Gastrocnemius medialis (tissue), 4 donors: ENCODE measurements around the gene MAEA. TPM values are rescaled to one million over a fixed set of nuclear protein-coding genes. Genes with fewer than 3 reads are reported as not detected.

ENCODE experiments used
- ATAC-seq, 2 donors: fragments of 150-250 bp; one replicate each; pipeline ENCODE4 v1.9.1; 2016
- DNase-seq, 2 donors: peaks; one replicate each; pipeline ENCODE4 v3.0.0-alpha.2; 2019
- H3K27ac ChIP-seq, 4 donors: fragments of 200-600 bp; sonication (generic); 1 replicate in 1 of 4; 2 replicates in 3 of 4; pipeline ENCODE4 v1.5.1; 2016 to 2018; ENCODE audit warnings: mild to moderate bottlenecking in 2 of 4, moderate library complexity in 1 of 4
- H3K27me3 ChIP-seq, 3 donors: fragments of 200-600 bp; sonication (generic) in 2 of 3; 1 replicate in 1 of 3; 2 replicates in 2 of 3; pipeline versions ENCODE4 v1.5.1 to v1.6.0; 2016 to 2019; ENCODE audit warnings: mild to moderate bottlenecking in 1 of 3, moderate library complexity in 1 of 3
- H3K36me3 ChIP-seq, 2 donors: fragments of 200-600 bp; sonication (generic) in 1 of 2; one replicate each; pipeline ENCODE4 v1.5.1; 2017 to 2018
- H3K4me1 ChIP-seq, 2 donors: fragments of 200-600 bp; sonication (generic) in 1 of 2; one replicate each; pipeline ENCODE4 v1.5.1; 2016 to 2017; ENCODE audit warnings: mild to moderate bottlenecking in 2 of 2
- H3K4me3 ChIP-seq, 4 donors: fragments of 200-600 bp; sonication (generic) in 3 of 4; 1 replicate in 1 of 4; 2 replicates in 3 of 4; pipeline ENCODE4 v1.5.1; 2016 to 2019; ENCODE audit warnings: mild to moderate bottlenecking in 2 of 4
- H3K9me3 ChIP-seq, 3 donors: fragments of 200-600 bp; sonication (generic) in 2 of 3; 1 replicate in 1 of 3; 2 replicates in 2 of 3; pipeline ENCODE4 v1.5.1; 2016 to 2019
- POLR2A ChIP-seq, 2 donors: fragments of 450-650 bp; IDR thresholded peaks; one replicate each; pipeline ENCODE4 v1.6.1; 2017; ENCODE audit warnings: antibody characterized with exemption in 2 of 2, mild to moderate bottlenecking in 2 of 2, moderate library complexity in 2 of 2
- in situ Hi-C, 4 donors: fragments of 200-750 bp; cut with MboI; loops; one replicate each; pipeline versions ENCODE4 v1.15.0 to v1.8.0; 2017; ENCODE audit warnings: low sequenced_read_pairs in 4 of 4
- intact Hi-C: fragments of 100-400 bp; cut with DNase I; formaldehyde crosslinking; loops from one replicate; pipeline ENCODE4 v1.15.1; 2023; ENCODE audit warnings: low total_unique reads
- total RNA-seq, 4 donors: library from RNA; depleted of rRNA; stranded (reverse); fragments of >200 nt; gene quantifications; one replicate each; pipeline versions ENCODE4 v1.1.0 to v1.2.3, GENCODE V29; 2016
- TF ChIP-seq, protein P1 (sequence below), 5 experiments: fragments of 450-650 bp in 3 of 5; fragments of 200-600 bp in 2 of 5; sonication (generic) in 2 of 5; IDR thresholded peaks in 4 of 5; conservative IDR thresholded peaks in 1 of 5; 1 replicate in 4 of 5; 2 replicates in 1 of 5; pipeline ENCODE4 v1.5.1; 2016 to 2019; ENCODE audit warnings: antibody characterized with exemption in 5 of 5, mild to moderate bottlenecking in 3 of 5, moderate library complexity in 3 of 5

Gene MAEA
- total RNA-seq, 4 donors from 2014 or later = 30.0 to 42.7 (median 34.3) TPM

DNA sequence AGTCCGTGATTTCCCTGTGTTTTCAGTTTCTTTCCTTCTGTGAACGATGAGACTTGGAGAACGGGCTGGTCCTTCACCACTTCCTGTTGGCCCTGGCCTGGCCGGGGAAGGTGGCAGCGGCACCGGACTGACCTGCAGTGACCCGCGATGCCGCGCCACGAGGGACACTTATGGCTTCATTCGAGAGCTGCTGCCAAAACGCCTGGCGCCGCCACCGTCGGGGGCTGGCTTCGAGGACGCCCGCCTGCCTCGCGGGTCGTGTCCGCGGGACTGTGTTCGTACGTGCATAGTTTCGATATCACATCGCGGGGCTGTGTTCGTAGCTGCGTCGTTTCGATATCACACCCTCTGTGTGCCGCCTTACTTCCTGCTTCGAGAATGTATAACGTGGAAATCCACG is 49.8 kb downstream of the MAEA start:
- intact Hi-C loops (no loop called here), in situ Hi-C loops (no loop called here)
- Histone ChIP-seq H3K9me3 (no peaks in the 10 kb centered on the region), H3K27ac (no peak overlapping the region), H3K27me3 (no peaks in the 10 kb centered on the region), H3K36me3 (peaks cover 6 to 53% of the 10 kb centered on the region in 2 donors), H3K4me1 (no peaks in the 10 kb centered on the region), H3K4me3 (no peak overlapping the region)
- DNase-seq = no peak
- TF ChIP-seq, protein P1, sequence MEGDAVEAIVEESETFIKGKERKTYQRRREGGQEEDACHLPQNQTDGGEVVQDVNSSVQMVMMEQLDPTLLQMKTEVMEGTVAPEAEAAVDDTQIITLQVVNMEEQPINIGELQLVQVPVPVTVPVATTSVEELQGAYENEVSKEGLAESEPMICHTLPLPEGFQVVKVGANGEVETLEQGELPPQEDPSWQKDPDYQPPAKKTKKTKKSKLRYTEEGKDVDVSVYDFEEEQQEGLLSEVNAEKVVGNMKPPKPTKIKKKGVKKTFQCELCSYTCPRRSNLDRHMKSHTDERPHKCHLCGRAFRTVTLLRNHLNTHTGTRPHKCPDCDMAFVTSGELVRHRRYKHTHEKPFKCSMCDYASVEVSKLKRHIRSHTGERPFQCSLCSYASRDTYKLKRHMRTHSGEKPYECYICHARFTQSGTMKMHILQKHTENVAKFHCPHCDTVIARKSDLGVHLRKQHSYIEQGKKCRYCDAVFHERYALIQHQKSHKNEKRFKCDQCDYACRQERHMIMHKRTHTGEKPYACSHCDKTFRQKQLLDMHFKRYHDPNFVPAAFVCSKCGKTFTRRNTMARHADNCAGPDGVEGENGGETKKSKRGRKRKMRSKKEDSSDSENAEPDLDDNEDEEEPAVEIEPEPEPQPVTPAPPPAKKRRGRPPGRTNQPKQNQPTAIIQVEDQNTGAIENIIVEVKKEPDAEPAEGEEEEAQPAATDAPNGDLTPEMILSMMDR (IDR thresholded peaks at IDR 0.05 in 4 of 5, conservative IDR thresholded peaks at IDR 0.05 in 1 of 5) = no peak
- no peak for TF ChIP-seq POLR2A (IDR thresholded peaks at IDR 0.05)
- ATAC-seq = no peak

DNA sequence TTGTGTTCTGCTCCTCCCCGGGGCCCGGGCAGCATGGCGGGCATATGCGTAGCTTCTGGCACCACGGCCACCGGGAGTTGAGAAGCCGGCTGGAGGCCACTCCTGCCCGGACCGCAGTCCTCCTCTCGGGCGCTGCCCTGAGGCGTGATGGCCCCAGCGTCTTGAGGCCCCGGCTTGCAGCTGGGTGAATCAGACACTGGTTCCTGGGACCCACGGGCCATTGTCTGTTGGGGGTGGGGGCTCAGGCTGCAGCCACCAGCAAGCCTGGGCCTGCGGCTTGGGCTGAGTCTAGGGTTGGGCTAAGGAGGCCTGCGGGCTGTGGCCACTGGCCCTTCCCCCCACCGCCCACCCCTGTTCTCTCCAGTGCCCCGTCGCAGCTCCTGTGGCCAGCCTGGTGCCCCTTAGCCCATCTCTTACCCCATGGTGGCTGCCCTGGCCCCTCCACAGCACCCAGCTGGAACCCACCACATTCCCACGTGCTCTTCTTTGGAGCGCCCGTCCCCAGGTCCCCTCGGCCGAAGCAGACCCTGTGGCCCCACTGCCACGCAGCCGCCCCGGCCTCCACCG is 50.6 kb downstream of the MAEA start:
- Histone ChIP-seq H3K9me3 (no peaks in the 10 kb centered on the region), H3K4me3 (no peak overlapping the region), H3K27me3 (no peaks in the 10 kb centered on the region), H3K27ac (no peak overlapping the region), H3K4me1 (no peaks in the 10 kb centered on the region), H3K36me3 (peaks cover 6 to 51% of the 10 kb centered on the region in 2 donors)
- intact Hi-C loops (loop anchor here (10.0 kb wide), 1 partner anchor 515 kb away; the partner anchor contains the start of gene LETM1), in situ Hi-C loops (loop anchor here in 2 of 4 donors (10.0 kb wide), 1 partner anchor 85 kb away; no protein-coding TSS in a partner anchor)
- DNase-seq = no peak
- no peak for TF ChIP-seq POLR2A (IDR thresholded peaks at IDR 0.05)
- TF ChIP-seq, protein P1 (IDR thresholded peaks at IDR 0.05 in 4 of 5, conservative IDR thresholded peaks at IDR 0.05 in 1 of 5) = no peak
- ATAC-seq = no peak

- no peak overlapping the region for H3K4me3 ChIP-seq
- DNase-seq (no peak), ATAC-seq (no peak)
- intact Hi-C loops (loop anchor here (10.0 kb wide), 1 partner anchor 514 kb away; the partner anchor contains the start of gene LETM1), in situ Hi-C loops (loop anchor here in 2 of 4 donors (10.0 kb wide), 1 partner anchor 86 kb away; no protein-coding TSS in a partner anchor)
- peaks cover 4% of the 10 kb centered on the region in 2 donors for H3K4me1 ChIP-seq
- H3K27me3 ChIP-seq = no peaks in the 10 kb centered on the region
- no peak overlapping the region for H3K27ac ChIP-seq
- TF ChIP-seq POLR2A (IDR thresholded peaks at IDR 0.05) = no peak
- TF ChIP-seq, protein P1 (IDR thresholded peaks at IDR 0.05 in 4 of 5, conservative IDR thresholded peaks at IDR 0.05 in 1 of 5) = no peak
- H3K9me3 ChIP-seq = no peaks in the 10 kb centered on the region
- peaks cover 6 to 51% of the 10 kb centered on the region in 2 donors for H3K36me3 ChIP-seq
Observed at GRCh38 chr4:1340861-1341260, 51.2 kb downstream of the MAEA start.

DNA sequence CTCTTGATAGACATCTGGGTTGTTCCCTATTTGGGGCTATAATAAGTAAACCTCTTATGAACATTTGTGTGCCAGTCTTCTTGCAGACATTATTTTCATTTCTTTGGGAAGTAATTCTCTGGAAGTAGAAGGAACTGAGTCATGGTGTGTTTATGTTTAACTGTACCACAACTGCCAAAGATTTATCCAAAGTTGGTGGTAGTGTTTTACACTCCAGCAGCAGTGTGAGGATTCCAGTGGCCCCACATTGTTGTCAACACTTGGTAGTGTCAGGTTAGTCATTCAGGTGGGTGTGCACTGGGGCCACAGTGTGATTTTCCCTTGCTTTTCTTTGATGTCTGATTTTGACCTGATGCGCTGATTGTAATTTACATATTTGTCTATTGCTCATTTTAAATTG is 52.3 kb downstream of the MAEA start:
- TF ChIP-seq POLR2A (IDR thresholded peaks at IDR 0.05) = no peak
- TF ChIP-seq, protein P1 (IDR thresholded peaks at IDR 0.05 in 4 of 5, conservative IDR thresholded peaks at IDR 0.05 in 1 of 5) = no peak
- no peak for DNase-seq
- no peaks in the 10 kb centered on the region for H3K9me3 ChIP-seq
- no peak for ATAC-seq
- in situ Hi-C loops = loop anchor here in 2 of 4 donors (10.0 kb wide), 1 partner anchor 87 kb away; no protein-coding TSS in a partner anchor
- H3K27me3 ChIP-seq = no peaks in the 10 kb centered on the region
- H3K4me1 ChIP-seq = peaks cover 5 to 7% of the 10 kb centered on the region in 2 donors
- no peak overlapping the region for H3K27ac ChIP-seq
- intact Hi-C loops = loop anchor here (10.0 kb wide), 1 partner anchor 513 kb away; the partner anchor contains the start of gene LETM1
- no peak overlapping the region for H3K4me3 ChIP-seq
- H3K36me3 ChIP-seq = peaks cover 6 to 45% of the 10 kb centered on the region in 2 donors
